ENCODE results near the gene ZFAND3.

The ZFAND3 gene

GRCh38 chr6:38154731-38155130 lies 335.2 kb downstream of the ZFAND3 start:
- no peak for DNase-seq (ENCODE audit: low read depth)

- DNase-seq (ENCODE audit: low read depth), result peak; percentile 34
These were observed 335.6 kb downstream of the ZFAND3 start for GRCh38 chr6:38155144-38155543.

GRCh38 chr6:38155621-38156204 lies 336.2 kb downstream of the ZFAND3 start:
- peak; percentile 69 for DNase-seq (ENCODE audit: low read depth)

GRCh38 chr6:38156818-38157565 lies 337.5 kb downstream of the ZFAND3 start:
- DNase-seq (ENCODE audit: low read depth), result no peak

- DNase-seq (ENCODE audit: low read depth), result no peak
These were observed 338.4 kb downstream of the ZFAND3 start for GRCh38 chr6:38157905-38158304.

- no peak for DNase-seq (ENCODE audit: low read depth)
These were observed 339.3 kb downstream of the ZFAND3 start for GRCh38 chr6:38158762-38159350.

- no peak for DNase-seq (ENCODE audit: low read depth)
These were observed 340.1 kb downstream of the ZFAND3 start for GRCh38 chr6:38159596-38159995.

GRCh38 chr6:38160831-38161230 lies 341.3 kb downstream of the ZFAND3 start:
- DNase-seq (ENCODE audit: low read depth), result no peak

- DNase-seq (ENCODE audit: low read depth), result no peak
These were observed 341.8 kb downstream of the ZFAND3 start for GRCh38 chr6:38161331-38161730.

GRCh38 chr6:38161754-38162492 lies 342.4 kb downstream of the ZFAND3 start:
- no peak for DNase-seq (ENCODE audit: low read depth)

- no peak for DNase-seq (ENCODE audit: low read depth)
These were observed 343.1 kb downstream of the ZFAND3 start for GRCh38 chr6:38162493-38163185.

GRCh38 chr6:38163186-38164130 lies 343.9 kb downstream of the ZFAND3 start:
- DNase-seq (ENCODE audit: low read depth), result no peak

- DNase-seq (ENCODE audit: low read depth), result no peak
These were observed 344.6 kb downstream of the ZFAND3 start for GRCh38 chr6:38164131-38164481.

GRCh38 chr6:38164671-38165108 lies 345.2 kb downstream of the ZFAND3 start:
- no peak for DNase-seq (ENCODE audit: low read depth)

GRCh38 chr6:38166411-38167240 lies 347.1 kb downstream of the ZFAND3 start:
- no peak for DNase-seq (ENCODE audit: low read depth)

- DNase-seq (ENCODE audit: low read depth), result no peak
These were observed 348.1 kb downstream of the ZFAND3 start for GRCh38 chr6:38167598-38167997.

- no peak for DNase-seq (ENCODE audit: low read depth)
These were observed 348.6 kb downstream of the ZFAND3 start for GRCh38 chr6:38168126-38168525.

- no peak for DNase-seq (ENCODE audit: low read depth)
These were observed 349.2 kb downstream of the ZFAND3 start for GRCh38 chr6:38168699-38169098.

- DNase-seq (ENCODE audit: low read depth), result no peak
These were observed 349.9 kb downstream of the ZFAND3 start for GRCh38 chr6:38169221-38169976.
